SKM-1 treated with dmso at 0.1 percent for 144 hours (cell line): ENCODE measurements around the gene SLC41A2.

Experiments
- DNase-seq: peaks from one replicate; lab custom pipeline; 2025; ENCODE audit not compliant: unreplicated experiment; lab: John Stamatoyannopoulos, UW

SLC41A2 gene

DNA sequence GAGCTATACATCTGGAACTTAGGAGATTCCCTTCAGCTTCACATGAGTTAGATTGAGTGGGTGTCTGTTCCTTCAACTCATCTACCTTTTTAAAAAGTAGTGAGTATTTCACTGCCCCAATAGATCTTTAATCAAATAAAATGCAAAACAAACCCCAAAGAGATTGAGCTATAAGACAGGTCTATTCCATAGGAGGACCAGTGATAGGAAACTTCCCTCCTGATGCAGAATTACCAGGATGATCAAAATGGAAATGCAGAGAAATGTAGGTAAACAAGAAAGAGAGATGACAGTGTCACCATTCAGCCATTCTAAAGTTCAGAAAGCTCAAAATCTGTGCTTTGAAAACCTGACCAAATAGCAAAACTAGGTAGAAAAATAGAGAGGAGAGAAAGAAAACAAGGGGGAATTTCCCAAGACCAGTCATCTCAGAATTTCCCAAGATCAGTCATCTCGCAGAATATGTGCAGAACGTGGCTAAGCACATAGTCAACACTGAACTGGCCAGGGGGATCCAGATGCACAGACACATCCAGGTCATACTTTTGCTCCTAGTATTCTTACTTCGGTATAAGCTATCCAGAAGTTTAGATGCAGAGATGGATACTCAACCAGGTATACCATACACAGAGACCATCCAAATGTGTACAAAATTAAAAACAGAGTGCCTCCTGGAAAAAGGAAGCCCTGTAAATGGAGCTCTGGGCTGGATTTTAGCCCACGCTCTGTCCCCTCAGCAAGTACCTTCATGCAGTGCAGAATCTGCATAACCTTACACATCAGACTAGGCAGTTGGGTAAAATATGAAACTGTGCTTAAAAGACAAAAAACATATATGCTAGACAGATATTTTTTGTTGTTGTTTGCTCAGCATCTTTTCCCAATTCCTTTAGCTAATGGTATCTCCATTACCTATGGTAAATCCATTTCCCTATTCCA is 27.4 kb downstream of the SLC41A2 start:
- DNase-seq, result no peak

DNA sequence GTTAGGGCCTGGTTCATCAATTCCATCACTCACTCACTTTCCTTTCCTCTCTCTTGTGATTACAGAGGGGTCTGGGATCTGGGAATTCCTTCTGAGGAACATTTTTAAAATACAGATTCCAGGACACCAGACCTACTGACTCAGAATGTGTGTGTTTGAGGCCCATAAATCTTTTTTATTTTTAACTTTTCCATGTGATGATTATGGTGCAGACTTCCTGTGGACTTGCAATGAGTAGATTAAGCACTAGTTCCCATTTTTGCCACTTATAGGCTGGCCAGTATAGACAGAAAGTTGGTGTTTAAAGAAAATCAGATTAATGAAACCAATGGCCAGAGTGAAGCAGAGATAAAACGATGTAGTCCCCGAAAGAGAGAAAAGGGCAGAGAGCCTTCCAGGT is 28.1 kb downstream of the SLC41A2 start:
- DNase-seq, result no peak

DNA sequence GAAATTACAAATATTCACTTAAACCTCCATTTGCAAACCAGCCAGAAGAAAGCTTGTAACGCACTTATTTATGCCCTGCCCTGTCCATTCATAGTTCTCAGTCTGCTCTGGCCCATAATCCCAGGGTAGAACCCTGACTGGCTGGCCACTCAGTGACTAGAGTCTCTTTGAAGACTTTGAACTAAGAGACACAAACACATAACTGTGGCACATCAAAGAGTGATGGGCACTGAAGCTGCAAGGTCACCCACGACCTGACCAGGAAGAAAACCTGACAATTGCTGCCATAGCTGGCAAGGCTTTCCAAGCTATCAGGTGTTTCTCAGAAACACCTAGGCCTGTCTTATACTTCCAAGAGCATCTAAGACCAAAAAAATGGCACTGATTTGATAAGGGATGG is 28.7 kb downstream of the SLC41A2 start:
- DNase-seq, result no peak

DNA sequence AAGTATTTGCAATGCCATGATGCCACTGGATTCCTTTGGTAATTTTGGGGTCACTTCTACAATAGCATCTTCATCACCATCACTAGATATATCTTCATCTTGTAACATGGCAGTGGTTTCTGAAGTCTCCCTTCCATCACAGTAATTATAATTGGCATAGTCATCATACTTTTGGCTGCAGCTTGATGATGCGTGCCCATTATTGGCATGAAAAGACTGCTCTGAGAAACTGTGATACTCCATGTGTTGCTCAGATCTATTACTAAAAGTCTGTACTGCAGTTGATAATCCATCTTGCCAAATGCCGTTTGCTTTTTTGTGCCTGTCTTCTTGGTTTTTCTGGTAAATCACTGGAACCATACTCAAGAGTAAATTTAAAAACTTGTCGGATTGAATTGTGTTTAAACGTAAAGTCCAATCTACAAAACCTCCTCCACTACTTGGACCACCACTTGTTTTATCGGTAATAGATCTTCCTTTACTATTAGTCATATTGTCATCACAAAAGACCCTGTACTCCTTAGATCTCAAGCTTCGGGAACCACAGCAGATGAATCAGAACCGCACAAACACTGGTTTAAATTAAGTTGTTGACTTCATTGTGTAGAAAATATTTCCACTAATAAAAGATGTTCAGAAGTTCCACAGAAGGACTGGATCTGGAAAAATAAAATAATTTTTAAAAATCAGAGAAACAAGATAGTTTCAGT is 29.9 kb downstream of the SLC41A2 start:
- no peak for DNase-seq

DNA sequence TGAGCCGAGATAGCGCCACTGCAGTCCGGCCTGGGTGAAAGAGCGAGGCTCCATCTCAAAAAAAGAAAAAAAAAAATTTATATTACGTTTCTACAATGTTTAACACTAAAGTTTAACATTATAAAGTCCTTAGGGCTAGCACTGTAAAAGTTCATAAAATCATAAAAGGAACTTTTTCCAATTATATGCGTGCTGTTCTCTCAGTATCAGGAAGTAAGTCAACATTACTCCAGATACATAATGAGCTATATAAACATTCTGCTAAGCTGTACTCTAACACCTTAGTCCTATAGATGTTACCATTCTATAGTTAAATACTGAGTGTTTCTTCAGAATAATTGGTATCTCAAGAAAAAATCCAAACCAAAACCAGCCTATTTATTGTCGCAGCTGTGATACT is 32.6 kb downstream of the SLC41A2 start:
- DNase-seq, result no peak

DNA sequence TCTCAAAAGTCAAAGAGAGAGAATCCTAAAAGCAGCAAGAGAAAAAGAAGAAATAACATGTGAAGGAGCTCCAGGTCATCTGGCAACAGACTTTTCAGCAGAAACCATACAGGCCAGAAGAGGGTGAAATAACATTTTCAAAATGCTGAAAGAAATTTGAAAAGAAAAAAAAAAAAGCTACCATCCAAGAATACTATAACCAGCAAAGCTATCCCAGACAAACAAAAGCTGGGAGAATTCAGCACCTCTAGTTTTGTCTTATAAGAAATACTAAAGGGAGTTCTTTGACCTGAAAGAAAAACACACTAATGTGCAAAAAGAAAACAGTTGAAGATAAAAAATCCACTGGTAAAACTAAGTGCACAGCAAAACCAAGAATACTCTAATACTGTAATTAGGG is 36.8 kb downstream of the SLC41A2 start:
- DNase-seq, result no peak

DNA sequence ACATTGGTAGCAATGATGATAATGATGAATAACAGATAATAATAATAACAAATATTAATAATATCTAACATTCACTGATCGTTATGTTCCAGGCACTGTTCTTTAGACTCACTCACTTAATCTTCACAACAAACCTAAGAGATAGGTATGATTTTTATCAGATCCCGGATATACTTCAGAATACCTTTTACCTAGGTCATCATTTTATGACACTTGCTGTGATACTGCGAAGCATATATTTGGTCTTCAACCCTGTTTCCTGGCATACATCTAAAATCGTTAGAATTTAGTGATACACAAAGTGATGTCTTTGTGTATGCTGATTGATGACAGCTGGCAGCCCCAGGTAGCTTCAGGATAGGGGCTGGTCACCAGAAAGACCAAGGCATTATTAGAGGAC is 46.1 kb downstream of the SLC41A2 start:
- DNase-seq, result no peak

DNA sequence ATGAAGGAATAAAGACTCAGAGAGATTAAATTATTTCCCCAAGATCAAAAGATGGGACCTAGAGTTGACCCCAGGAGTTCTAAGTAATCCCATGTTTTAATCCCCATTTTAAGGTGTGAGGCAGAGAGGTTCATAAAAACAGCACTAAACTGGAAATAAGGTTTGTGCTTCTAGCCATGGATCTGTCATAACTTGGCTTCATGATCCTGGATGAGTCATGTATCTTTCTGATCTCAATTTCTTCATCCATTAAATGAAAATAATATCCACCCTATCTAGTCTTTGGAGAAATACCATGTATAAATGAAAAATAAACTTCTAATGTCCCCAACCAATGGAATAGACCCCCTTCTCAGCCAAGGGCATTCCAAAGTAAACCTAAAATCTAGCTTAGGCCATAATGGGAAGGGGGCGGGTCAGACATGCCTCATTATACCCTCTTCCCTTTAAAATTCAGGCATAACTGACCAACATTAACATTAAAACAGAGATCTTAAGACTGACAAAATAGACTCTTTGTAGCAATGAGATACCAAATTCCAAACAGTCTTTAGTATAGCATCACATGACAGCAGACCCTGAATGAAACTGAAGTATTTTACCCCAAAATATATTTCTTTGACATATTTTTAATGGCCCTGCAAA is 47.8 kb downstream of the SLC41A2 start:
- DNase-seq, result no peak

DNA sequence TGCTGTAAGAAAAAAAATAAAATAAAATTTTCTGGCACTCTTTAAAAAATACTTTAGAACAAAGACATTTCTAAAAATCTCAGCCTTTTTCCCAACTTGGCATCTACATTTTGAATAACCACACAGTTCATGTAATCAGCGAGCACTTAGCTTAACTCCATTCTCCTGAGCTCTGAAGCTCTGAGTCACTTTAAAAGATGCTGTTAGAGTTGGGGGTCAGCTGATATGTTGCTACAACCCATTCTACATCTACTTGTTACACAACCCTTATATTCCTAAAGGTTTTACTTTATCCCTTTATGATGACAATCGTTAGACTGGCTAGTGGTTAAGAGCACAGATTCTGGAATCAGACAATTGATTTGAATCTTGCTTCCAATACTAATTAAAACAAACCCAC is 48.3 kb downstream of the SLC41A2 start:
- DNase-seq, result no peak
